GM11168 (cell line): ENCODE data around the gene ARHGEF26.
"Not testable (repeated sequence)": the region's sequence is repeated elsewhere in the genome, so short reads cannot be mapped to it uniquely, and the experiment has no call there.

ENCODE experiments used
- in situ Hi-C: fragments of 300-500 bp; cut with MboI; formaldehyde crosslinking; loops from one replicate; pipeline ENCODE4 v1.12.0; 2022; ENCODE audit warnings: low sequenced_read_pairs; ENCODE audit not compliant: unreplicated experiment

ARHGEF26 gene

GRCh38 chr3:154120961-154121700, at the start of gene ARHGEF26:
Gene ARHGEF26 (plus strand): TSS chr3:154121390. CDS start chr3:154121993, 603 bp downstream.
- in situ Hi-C loops: no loop called here

- in situ Hi-C loops: no loop called here
These were observed 46.2 kb upstream of the ARHGEF26 start for GRCh38 chr3:154074966-154075365.

- in situ Hi-C loops: no loop called here
These were observed 42.5 kb upstream of the ARHGEF26 start for GRCh38 chr3:154078672-154079071.

- in situ Hi-C loops: no loop called here
These were observed 39.9 kb upstream of the ARHGEF26 start for GRCh38 chr3:154081305-154081704.

- in situ Hi-C loops: no loop called here
These were observed 36.1 kb upstream of the ARHGEF26 start for GRCh38 chr3:154085071-154085470.

GRCh38 chr3:154085799-154086198, 35.4 kb upstream of the ARHGEF26 start:
- in situ Hi-C loops: no loop called here

- in situ Hi-C loops: no loop called here
These were observed 34.9 kb upstream of the ARHGEF26 start for GRCh38 chr3:154086286-154086685.

- in situ Hi-C loops: not testable (repeated sequence)
These were observed 33.3 kb upstream of the ARHGEF26 start for GRCh38 chr3:154087756-154088480.

GRCh38 chr3:154089421-154090420, 31.5 kb upstream of the ARHGEF26 start:
- in situ Hi-C loops: no loop called here

GRCh38 chr3:154094051-154094450, 27.1 kb upstream of the ARHGEF26 start:
- in situ Hi-C loops: no loop called here

GRCh38 chr3:154095832-154096421, 25.3 kb upstream of the ARHGEF26 start:
- in situ Hi-C loops: no loop called here

GRCh38 chr3:154098376-154098775, 22.8 kb upstream of the ARHGEF26 start:
- in situ Hi-C loops: no loop called here

GRCh38 chr3:154100556-154100955, 20.6 kb upstream of the ARHGEF26 start:
- in situ Hi-C loops: no loop called here

GRCh38 chr3:154101250-154101649, 19.9 kb upstream of the ARHGEF26 start:
- in situ Hi-C loops: no loop called here

GRCh38 chr3:154102225-154102624, 19.0 kb upstream of the ARHGEF26 start:
- in situ Hi-C loops: no loop called here

- in situ Hi-C loops: no loop called here
These were observed 15.8 kb upstream of the ARHGEF26 start for GRCh38 chr3:154105218-154105975.

- in situ Hi-C loops: no loop called here
These were observed 9.7 kb upstream of the ARHGEF26 start for GRCh38 chr3:154111365-154111935.

- in situ Hi-C loops: no loop called here
These were observed 8.9 kb upstream of the ARHGEF26 start for GRCh38 chr3:154112146-154112852.
